HUDEP-2 (cell line): ENCODE measurements around the gene KDM5A.
"Not testable (repeated sequence)": the region's sequence is repeated elsewhere in the genome, so short reads cannot be mapped to it uniquely, and the experiment has no call there.

Experiments used
- DNase-seq, 76 experiments: peaks; one replicate each; lab custom pipeline; 2025; ENCODE audit not compliant: unreplicated experiment in 76 of 76; lab: John Stamatoyannopoulos, UW

KDM5A gene

GRCh38 chr12:242496-242895 is 146.6 kb downstream of the KDM5A start:
- no peak for DNase-seq

- no peak for DNase-seq
Observed at GRCh38 chr12:241266-241665, 147.9 kb downstream of the KDM5A start.

- no peak for DNase-seq
Observed at GRCh38 chr12:240566-240965, 148.6 kb downstream of the KDM5A start.

GRCh38 chr12:238736-239398 is 150.3 kb downstream of the KDM5A start:
- DNase-seq: no peak

GRCh38 chr12:238116-238515 is 151.0 kb downstream of the KDM5A start:
- DNase-seq: no peak

- no peak for DNase-seq
Observed at GRCh38 chr12:237026-237815, 151.9 kb downstream of the KDM5A start.

GRCh38 chr12:236445-236844 is 152.7 kb downstream of the KDM5A start:
- no peak for DNase-seq

- not testable (repeated sequence) for DNase-seq
Observed at GRCh38 chr12:235967-236366, 153.2 kb downstream of the KDM5A start.

- DNase-seq: no peak
Observed at GRCh38 chr12:234891-235415, 154.2 kb downstream of the KDM5A start.

- no peak for DNase-seq
Observed at GRCh38 chr12:234019-234418, 155.1 kb downstream of the KDM5A start.

- DNase-seq: peak in 3 of 76 experiments; percentile 20 to 47 (median 31)
Observed at GRCh38 chr12:233615-233968, 155.5 kb downstream of the KDM5A start.

GRCh38 chr12:232731-233614 is 156.1 kb downstream of the KDM5A start:
- DNase-seq: peak in 42 of 76 experiments; percentile 3 to 54 (median 32)

- DNase-seq: no peak
Observed at GRCh38 chr12:230925-231671, 158.0 kb downstream of the KDM5A start.
